HEK293 (cell line): ENCODE results near the gene ARSD.
"Not testable (repeated sequence)": the region's sequence is repeated elsewhere in the genome, so short reads cannot be mapped to it uniquely, and the experiment has no call there.

ENCODE experiments used
- CTCF ChIA-PET: fragments of 350-600 bp; formaldehyde crosslinking; extraction: SDS; loops from one replicate; lab custom pipeline; 2021; ENCODE audit warnings: antibody characterized with exemption; lab: Yijun Ruan, JAX
- POLR2A ChIA-PET: fragments of 300-600 bp; formaldehyde crosslinking; extraction: SDS; loops from one replicate; lab custom pipeline; 2020; ENCODE audit warnings: antibody characterized with exemption, inconsistent platforms; lab: Yijun Ruan, JAX
- H3K27ac ChIP-seq: fragments of 200-500 bp; sonication (Bioruptor generic); 2 replicates; pipeline ENCODE4 v1.5.1; 2014; ENCODE audit warnings: low read depth, low read length, control low read depth, inconsistent platforms; ENCODE audit errors: extremely low read depth
- H3K36me3 ChIP-seq, 2 experiments: fragments of 200-500 bp in 1 of 2; sonication (Bioruptor generic) in 1 of 2; 1 replicate in 1 of 2; 2 replicates in 1 of 2; pipeline ENCODE4 v1.5.1; 2014 to 2017; ENCODE audit warnings: inconsistent platforms in 2 of 2, low read length in 2 of 2; ENCODE audit not compliant: control insufficient read depth in 2 of 2, insufficient read depth in 1 of 2
- H3K4me1 ChIP-seq: fragments of 200-500 bp; sonication (Bioruptor generic); 2 replicates; pipeline ENCODE4 v1.5.1; 2014; ENCODE audit warnings: mild to moderate bottlenecking, low read length, inconsistent platforms; ENCODE audit not compliant: control insufficient read depth, insufficient read depth
- H3K4me3 ChIP-seq: 2 replicates; pipeline ENCODE4 v1.5.1; 2011; ENCODE audit warnings: low read depth, mild to moderate bottlenecking, control low read depth, low read length, moderate library complexity
- H3K9me3 ChIP-seq: fragments of 200-500 bp; sonication (Bioruptor generic); 2 replicates; pipeline ENCODE4 v1.5.1; 2014; ENCODE audit warnings: low read depth, low read length, inconsistent platforms; ENCODE audit not compliant: control insufficient read depth, insufficient read depth
- HOXA7 ChIP-seq: sonication (generic); formaldehyde crosslinking; IDR thresholded peaks from 2 replicates; pipeline ENCODE4 v1.8.1; 2022; ENCODE audit warnings: missing genetic modification reagents, borderline replicate concordance
- KLF7 ChIP-seq: fragments of 450-650 bp; formaldehyde crosslinking; IDR thresholded peaks from 2 replicates; pipeline ENCODE4 v1.5.1; 2016; ENCODE audit warnings: missing biosample characterization, missing genetic modification characterization, borderline replicate concordance
- KLF8 ChIP-seq: fragments of 450-650 bp; formaldehyde crosslinking; IDR thresholded peaks from 2 replicates; pipeline ENCODE4 v1.5.1; 2016; ENCODE audit warnings: missing biosample characterization, missing genetic modification characterization
- MYNN ChIP-seq: fragments of 450-650 bp; formaldehyde crosslinking; IDR thresholded peaks from 2 replicates; pipeline ENCODE4 v1.5.1; 2016; ENCODE audit warnings: missing biosample characterization, missing genetic modification characterization, borderline replicate concordance
- TRIM28 ChIP-seq: IDR thresholded peaks from 2 replicates; pipeline ENCODE4 v1.6.1; 2011; ENCODE audit warnings: low read length, control low read depth, borderline replicate concordance
- ZBTB11 ChIP-seq: fragments of 450-650 bp; formaldehyde crosslinking; conservative IDR thresholded peaks from 2 replicates; pipeline ENCODE4 v1.5.1; 2016; ENCODE audit warnings: low read depth, missing biosample characterization, missing genetic modification characterization
- ZBTB7A ChIP-seq: fragments of 450-650 bp; formaldehyde crosslinking; IDR thresholded peaks from 2 replicates; pipeline ENCODE4 v1.5.1; 2016; ENCODE audit warnings: low read depth, missing biosample characterization, missing genetic modification characterization
- ZFP3 ChIP-seq: fragments of 450-650 bp; formaldehyde crosslinking; IDR thresholded peaks from 2 replicates; pipeline ENCODE4 v1.5.1; 2016; ENCODE audit warnings: low read depth, missing biosample characterization, missing genetic modification characterization
- ZFP37 ChIP-seq: fragments of 450-650 bp; formaldehyde crosslinking; IDR thresholded peaks from 2 replicates; pipeline ENCODE4 v1.5.1; 2016; ENCODE audit warnings: missing biosample characterization, missing genetic modification characterization
- ZNF10 ChIP-seq: fragments of 450-650 bp; formaldehyde crosslinking; IDR thresholded peaks from 2 replicates; pipeline ENCODE4 v1.5.1; 2017; ENCODE audit warnings: missing biosample characterization, missing genetic modification characterization
- ZNF140 ChIP-seq: fragments of 450-650 bp; formaldehyde crosslinking; IDR thresholded peaks from 2 replicates; pipeline ENCODE4 v1.5.1; 2016; ENCODE audit warnings: missing biosample characterization, missing genetic modification characterization
- ZNF354C ChIP-seq: fragments of 450-650 bp; formaldehyde crosslinking; IDR thresholded peaks from 2 replicates; pipeline ENCODE4 v1.5.1; 2016; ENCODE audit warnings: missing biosample characterization, missing genetic modification characterization, low read depth, borderline replicate concordance
- ZNF394 ChIP-seq: fragments of 450-650 bp; formaldehyde crosslinking; IDR thresholded peaks from 2 replicates; pipeline ENCODE4 v1.5.1; 2016; ENCODE audit warnings: missing biosample characterization, missing genetic modification characterization, mild to moderate bottlenecking, moderate library complexity, borderline replicate concordance
- ZNF510 ChIP-seq: fragments of 450-650 bp; formaldehyde crosslinking; IDR thresholded peaks from 2 replicates; pipeline ENCODE4 v1.5.1; 2018; ENCODE audit warnings: mild to moderate bottlenecking, missing genetic modification characterization, missing biosample characterization; ENCODE audit not compliant: insufficient replicate concordance
- ZNF555 ChIP-seq: fragments of 450-650 bp; formaldehyde crosslinking; conservative IDR thresholded peaks from 2 replicates; pipeline ENCODE4 v1.5.1; 2017; ENCODE audit warnings: missing biosample characterization, mild to moderate bottlenecking, missing genetic modification characterization, inconsistent platforms
- ZNF571 ChIP-seq: fragments of 450-650 bp; formaldehyde crosslinking; IDR thresholded peaks from 2 replicates; pipeline ENCODE4 v1.5.0; 2017; ENCODE audit warnings: missing biosample characterization, missing genetic modification characterization
- TF ChIP-seq, protein P1 (sequence below): fragments of 450-650 bp; formaldehyde crosslinking; conservative IDR thresholded peaks from 2 replicates; pipeline ENCODE4 v1.5.1; 2016; ENCODE audit warnings: low read depth, missing biosample characterization, missing genetic modification characterization
- TF ChIP-seq, protein P2 (sequence below): fragments of 450-650 bp; formaldehyde crosslinking; IDR thresholded peaks from 2 replicates; pipeline ENCODE4 v1.5.1; 2016; ENCODE audit warnings: missing biosample characterization, missing genetic modification characterization
- TF ChIP-seq, protein P3 (sequence below): fragments of 450-650 bp; formaldehyde crosslinking; IDR thresholded peaks from 2 replicates; pipeline ENCODE4 v1.5.1; 2016; ENCODE audit warnings: missing biosample characterization, missing genetic modification characterization
- TF ChIP-seq, protein P4 (sequence below): fragments of 450-650 bp; formaldehyde crosslinking; IDR thresholded peaks from 2 replicates; pipeline ENCODE4 v1.5.1; 2016; ENCODE audit warnings: missing biosample characterization, missing genetic modification characterization

The ARSD gene, protein sequence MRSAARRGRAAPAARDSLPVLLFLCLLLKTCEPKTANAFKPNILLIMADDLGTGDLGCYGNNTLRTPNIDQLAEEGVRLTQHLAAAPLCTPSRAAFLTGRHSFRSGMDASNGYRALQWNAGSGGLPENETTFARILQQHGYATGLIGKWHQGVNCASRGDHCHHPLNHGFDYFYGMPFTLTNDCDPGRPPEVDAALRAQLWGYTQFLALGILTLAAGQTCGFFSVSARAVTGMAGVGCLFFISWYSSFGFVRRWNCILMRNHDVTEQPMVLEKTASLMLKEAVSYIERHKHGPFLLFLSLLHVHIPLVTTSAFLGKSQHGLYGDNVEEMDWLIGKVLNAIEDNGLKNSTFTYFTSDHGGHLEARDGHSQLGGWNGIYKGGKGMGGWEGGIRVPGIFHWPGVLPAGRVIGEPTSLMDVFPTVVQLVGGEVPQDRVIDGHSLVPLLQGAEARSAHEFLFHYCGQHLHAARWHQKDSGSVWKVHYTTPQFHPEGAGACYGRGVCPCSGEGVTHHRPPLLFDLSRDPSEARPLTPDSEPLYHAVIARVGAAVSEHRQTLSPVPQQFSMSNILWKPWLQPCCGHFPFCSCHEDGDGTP

GRCh38 chrX:2928583-2929434 is at the start of gene ARSD:
TSS of gene ARSD (minus strand) at chrX:2929339. CDS start at chrX:2929275, 64 bp downstream.
- CTCF ChIA-PET: no interaction called here
- Histone ChIP-seq H3K27ac (no peak within 1 kb of the TSS), H3K4me3 (no peak within 1 kb of the TSS)

GRCh38 chrX:2978639-2979038 is 49.5 kb upstream of the ARSD start:
- H3K9me3 ChIP-seq, H3K27ac ChIP-seq, POLR2A ChIA-PET, H3K36me3 ChIP-seq, H3K4me1 ChIP-seq, H3K4me3 ChIP-seq: not testable (repeated sequence)
- CTCF ChIA-PET: interaction anchor here (0.6 kb wide), 1 partner anchor 10 kb away, joined by 3 read pairs; no protein-coding TSS in a partner anchor
- TF ChIP-seq, protein P1, sequence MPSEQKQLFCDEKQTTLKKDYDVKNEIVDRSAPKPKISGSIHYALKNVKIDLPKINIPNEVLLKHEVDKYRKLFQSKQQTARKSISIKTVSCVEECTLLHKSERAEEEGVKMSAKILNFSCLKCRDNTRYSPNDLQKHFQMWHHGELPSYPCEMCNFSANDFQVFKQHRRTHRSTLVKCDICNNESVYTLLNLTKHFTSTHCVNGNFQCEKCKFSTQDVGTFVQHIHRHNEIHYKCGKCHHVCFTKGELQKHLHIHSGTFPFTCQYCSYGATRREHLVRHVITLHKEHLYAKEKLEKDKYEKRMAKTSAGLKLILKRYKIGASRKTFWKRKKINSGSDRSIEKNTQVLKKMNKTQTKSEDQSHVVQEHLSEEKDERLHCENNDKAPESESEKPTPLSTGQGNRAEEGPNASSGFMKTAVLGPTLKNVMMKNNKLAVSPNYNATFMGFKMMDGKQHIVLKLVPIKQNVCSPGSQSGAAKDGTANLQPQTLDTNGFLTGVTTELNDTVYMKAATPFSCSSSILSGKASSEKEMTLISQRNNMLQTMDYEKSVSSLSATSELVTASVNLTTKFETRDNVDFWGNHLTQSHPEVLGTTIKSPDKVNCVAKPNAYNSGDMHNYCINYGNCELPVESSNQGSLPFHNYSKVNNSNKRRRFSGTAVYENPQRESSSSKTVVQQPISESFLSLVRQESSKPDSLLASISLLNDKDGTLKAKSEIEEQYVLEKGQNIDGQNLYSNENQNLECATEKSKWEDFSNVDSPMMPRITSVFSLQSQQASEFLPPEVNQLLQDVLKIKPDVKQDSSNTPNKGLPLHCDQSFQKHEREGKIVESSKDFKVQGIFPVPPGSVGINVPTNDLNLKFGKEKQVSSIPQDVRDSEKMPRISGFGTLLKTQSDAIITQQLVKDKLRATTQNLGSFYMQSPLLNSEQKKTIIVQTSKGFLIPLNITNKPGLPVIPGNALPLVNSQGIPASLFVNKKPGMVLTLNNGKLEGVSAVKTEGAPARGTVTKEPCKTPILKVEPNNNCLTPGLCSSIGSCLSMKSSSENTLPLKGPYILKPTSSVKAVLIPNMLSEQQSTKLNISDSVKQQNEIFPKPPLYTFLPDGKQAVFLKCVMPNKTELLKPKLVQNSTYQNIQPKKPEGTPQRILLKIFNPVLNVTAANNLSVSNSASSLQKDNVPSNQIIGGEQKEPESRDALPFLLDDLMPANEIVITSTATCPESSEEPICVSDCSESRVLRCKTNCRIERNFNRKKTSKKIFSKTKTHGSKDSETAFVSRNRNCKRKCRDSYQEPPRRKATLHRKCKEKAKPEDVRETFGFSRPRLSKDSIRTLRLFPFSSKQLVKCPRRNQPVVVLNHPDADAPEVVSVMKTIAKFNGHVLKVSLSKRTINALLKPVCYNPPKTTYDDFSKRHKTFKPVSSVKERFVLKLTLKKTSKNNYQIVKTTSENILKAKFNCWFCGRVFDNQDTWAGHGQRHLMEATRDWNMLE: peak; percentile 52; the same call in 1 of the 2 replicates
- 0 out of 2 replicates have a peak, but pooled peaks have one; percentile 8 for TF ChIP-seq ZNF354C (tag by site-specific recombination)
- peak; percentile 54 for TF ChIP-seq ZNF510 (tag by site-specific recombination)
- peak; percentile 30; the same call in 1 of the 2 replicates for TF ChIP-seq ZNF140 (tag by site-specific recombination)
- TF ChIP-seq ZNF394 (tag by site-specific recombination): peak; percentile 58; the same call in 1 of the 2 replicates
- TF ChIP-seq ZNF555 (tag by site-specific recombination): peak; percentile 66
- TF ChIP-seq ZBTB11 (tag by site-specific recombination): peak; percentile 50; the same call in 1 of the 2 replicates

More at GRCh38 chrX:2928583-2929434, at the start of gene ARSD:
- no peaks in the 10 kb centered on the region for H3K4me1 ChIP-seq
- H3K36me3 ChIP-seq: no peaks in the 10 kb centered on the region
- POLR2A ChIA-PET: no interaction called here
- TF ChIP-seq, protein P2, sequence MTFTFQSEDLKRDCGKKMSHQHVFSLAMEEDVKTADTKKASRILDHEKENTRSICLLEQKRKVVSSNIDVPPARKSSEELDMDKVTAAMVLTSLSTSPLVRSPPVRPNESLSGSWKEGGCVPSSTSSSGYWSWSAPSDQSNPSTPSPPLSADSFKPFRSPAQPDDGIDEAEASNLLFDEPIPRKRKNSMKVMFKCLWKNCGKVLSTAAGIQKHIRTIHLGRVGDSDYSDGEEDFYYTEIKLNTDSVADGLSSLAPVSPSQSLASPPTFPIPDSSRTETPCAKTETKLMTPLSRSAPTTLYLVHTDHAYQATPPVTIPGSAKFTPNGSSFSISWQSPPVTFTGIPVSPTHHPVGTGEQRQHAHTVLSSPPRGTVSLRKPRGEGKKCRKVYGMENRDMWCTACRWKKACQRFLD: no peak
- TF ChIP-seq KLF8 (no peak), ZNF571 (tag by site-specific recombination) (no peak), KLF7 (no peak), ZNF10 (no peak), TRIM28 (no peak), ZFP37 (no peak), ZBTB7A (tag by site-specific recombination) (no peak), ZFP3 (tag by site-specific recombination) (no peak), HOXA7 (CRISPR knock-in tag) (no peak), MYNN (tag by site-specific recombination) (no peak)
- TF ChIP-seq, protein P3, sequence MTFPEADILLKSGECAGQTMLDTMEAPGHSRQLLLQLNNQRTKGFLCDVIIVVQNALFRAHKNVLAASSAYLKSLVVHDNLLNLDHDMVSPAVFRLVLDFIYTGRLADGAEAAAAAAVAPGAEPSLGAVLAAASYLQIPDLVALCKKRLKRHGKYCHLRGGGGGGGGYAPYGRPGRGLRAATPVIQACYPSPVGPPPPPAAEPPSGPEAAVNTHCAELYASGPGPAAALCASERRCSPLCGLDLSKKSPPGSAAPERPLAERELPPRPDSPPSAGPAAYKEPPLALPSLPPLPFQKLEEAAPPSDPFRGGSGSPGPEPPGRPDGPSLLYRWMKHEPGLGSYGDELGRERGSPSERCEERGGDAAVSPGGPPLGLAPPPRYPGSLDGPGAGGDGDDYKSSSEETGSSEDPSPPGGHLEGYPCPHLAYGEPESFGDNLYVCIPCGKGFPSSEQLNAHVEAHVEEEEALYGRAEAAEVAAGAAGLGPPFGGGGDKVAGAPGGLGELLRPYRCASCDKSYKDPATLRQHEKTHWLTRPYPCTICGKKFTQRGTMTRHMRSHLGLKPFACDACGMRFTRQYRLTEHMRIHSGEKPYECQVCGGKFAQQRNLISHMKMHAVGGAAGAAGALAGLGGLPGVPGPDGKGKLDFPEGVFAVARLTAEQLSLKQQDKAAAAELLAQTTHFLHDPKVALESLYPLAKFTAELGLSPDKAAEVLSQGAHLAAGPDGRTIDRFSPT (tag by site-specific recombination): no peak
- TF ChIP-seq, protein P4, sequence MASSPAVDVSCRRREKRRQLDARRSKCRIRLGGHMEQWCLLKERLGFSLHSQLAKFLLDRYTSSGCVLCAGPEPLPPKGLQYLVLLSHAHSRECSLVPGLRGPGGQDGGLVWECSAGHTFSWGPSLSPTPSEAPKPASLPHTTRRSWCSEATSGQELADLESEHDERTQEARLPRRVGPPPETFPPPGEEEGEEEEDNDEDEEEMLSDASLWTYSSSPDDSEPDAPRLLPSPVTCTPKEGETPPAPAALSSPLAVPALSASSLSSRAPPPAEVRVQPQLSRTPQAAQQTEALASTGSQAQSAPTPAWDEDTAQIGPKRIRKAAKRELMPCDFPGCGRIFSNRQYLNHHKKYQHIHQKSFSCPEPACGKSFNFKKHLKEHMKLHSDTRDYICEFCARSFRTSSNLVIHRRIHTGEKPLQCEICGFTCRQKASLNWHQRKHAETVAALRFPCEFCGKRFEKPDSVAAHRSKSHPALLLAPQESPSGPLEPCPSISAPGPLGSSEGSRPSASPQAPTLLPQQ (tag by site-specific recombination): no peak
- TF ChIP-seq, all 188 proteins: peak for 0
- H3K9me3 ChIP-seq: no peaks in the 10 kb centered on the region
